ENCODE data around the gene ISM1.

ISM1 gene

DNA sequence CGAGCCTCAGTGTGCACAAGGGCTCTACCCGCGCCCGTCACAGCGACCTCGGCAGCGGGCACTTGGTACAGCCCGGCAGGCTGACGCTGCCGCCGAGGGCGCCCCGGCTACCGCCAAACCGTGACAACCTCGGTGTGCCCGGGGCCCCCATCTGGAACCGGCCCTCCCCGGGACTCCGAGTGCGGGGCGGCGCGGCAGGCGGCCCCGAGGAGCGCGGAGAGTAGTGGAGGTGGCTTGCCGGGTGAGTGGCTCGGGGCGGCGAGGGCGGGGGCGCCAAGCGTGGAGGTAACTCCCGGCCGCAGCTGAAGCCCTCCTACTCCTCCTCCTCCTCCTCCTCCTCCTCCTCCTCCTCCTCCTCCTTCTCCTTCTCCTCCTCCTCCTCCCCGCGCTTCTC lies at the start of gene ISM1:
ISM1 (plus strand) TSS at position 371 of the 394 bp plus-strand sequence. CDS start 503 bp downstream, outside the sequence.
- DNase-seq: peak in 1 of 2 donors; percentile 50

DNA sequence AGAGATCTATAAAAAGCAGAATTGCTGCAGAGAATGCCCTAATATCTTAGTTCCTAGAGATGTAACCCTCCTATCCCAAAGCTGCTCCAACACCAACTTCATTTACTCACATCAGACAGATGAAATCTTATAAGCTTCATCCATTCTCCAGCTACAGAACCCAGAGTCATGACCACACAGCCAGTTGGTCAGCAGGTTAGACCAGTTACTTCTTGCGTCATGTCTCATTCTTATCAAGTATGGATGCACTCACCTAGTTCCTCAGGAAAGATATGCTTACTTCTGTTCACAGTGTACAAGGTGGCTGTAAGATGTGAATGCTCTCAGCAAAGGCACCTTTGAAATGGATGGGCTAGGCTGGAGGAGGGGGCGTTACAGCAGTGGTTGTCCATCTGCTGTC lies 47.9 kb upstream of the ISM1 start:
- no peak for DNase-seq

DNA sequence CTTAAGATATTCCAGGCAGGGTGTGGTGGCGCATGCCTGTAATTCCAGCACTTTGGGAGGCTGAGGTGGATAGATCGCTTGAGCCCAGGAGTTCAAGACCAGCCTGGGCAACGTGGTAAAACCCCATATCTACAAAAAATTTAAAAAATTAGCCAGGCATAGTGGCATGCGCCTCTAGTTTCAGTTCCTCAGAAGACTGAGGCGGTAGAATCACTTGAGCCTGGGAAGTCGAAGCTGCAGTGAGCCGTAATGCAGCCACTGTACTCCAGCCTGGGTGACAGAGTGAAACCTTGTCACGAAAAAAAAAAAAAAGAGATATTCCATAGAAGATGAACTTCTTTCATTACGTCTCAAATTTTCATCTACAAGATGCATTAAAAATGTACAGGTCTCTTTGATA lies 46.7 kb upstream of the ISM1 start:
- no peak for DNase-seq

GRCh38 chr20:13180986-13181889 lies 39.8 kb upstream of the ISM1 start:
- no peak for DNase-seq

DNA sequence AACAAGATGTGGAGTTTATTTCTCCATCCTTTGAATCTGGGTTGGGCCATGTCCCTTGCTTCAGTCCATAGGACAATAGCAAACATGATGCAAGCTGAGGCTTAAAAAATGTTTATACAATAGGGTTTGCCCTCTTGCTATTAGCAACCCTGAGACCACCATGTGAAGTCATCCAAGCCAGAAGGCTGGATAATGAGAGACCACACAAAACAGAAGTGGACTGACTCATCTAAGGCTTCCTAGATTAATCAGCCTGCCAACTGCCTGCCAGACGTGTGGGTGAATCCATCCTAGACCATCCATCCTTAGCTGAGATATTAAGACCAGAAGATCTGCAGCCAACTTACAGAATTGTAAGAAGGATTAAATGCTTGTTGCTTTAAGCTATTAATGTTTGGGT lies 38.1 kb upstream of the ISM1 start:
- DNase-seq: no peak

GRCh38 chr20:13186043-13186774 lies 34.9 kb upstream of the ISM1 start:
- DNase-seq: no peak

DNA sequence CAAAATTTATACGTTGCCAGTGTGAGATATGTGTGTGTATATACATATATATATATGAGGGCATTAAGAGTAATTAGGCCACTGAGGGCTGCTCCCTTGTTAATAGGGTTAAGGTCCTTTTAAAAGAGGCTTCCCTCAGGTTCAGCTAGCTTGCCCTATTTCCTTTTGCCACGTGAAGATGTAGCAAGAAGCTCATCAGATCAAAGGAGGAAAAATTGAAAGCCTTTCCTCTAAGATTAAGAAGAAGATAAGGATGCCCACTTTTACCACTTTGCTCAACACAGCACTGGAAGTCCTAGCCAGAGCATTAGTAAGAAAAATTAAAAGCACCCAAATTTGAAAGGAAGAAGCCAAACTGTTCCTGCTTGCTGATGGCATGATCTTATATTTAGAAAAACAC lies 33.2 kb upstream of the ISM1 start:
- no peak for DNase-seq

- DNase-seq: no peak
Measured at GRCh38 chr20:13199279-13199678, 21.8 kb upstream of the ISM1 start.

DNA sequence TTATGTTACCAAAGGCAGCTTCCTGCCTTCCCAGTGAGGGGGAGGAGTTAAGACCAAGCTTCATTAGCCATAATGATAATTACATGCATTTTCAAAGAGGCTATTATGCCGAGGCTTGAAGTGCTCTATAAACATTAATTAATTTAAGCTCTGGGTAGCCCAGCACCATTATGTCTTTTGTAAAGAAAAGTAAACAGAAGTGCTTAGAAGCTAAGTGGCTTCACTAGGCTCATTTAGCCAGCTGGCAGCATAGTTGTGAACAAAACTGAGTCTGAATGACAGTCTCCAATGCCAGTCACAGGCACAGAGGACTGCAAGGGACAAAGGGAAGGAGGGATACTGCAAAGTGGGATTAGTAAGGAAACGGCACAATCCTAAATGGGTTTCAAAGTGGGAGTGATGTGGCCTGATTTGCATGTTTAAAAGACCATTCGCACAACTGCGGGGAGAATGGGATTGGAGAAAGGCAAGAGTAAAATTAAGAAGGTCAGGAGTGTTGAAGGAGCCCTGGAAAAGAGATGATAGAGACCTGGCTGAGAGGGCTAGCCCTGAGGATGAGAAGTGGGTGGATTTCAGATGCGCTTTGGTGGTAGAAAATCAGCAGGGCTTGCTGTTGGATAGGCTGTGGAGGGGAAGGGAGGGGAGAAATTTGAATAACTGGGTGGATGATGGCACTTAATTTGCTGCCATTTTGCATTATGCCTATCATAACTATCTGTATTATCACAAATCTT lies 20.1 kb upstream of the ISM1 start:
- no peak for DNase-seq

DNA sequence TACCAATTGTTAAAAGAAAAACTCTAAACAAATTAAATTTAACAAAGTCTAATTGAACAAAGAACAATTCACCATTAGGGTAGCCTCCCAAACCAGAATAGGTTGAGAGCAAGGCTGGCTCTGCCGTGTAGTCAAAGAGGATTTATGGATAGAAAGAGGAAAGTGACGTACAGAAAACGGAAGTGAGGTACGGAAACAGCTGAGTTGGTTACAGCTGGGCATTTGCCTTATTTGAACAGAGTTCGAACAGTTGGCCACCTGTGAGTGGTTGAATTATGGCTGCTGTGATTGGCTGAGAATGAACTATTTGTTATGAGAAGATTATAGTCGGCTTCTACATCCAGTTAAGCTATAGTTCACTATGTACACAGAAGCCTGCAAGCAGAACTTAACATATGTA lies 18.5 kb upstream of the ISM1 start:
- DNase-seq: no peak

GRCh38 chr20:13205425-13205824 lies 15.6 kb upstream of the ISM1 start:
- DNase-seq: no peak

- DNase-seq: no peak
Measured at GRCh38 chr20:13205848-13206434, 15.1 kb upstream of the ISM1 start.

DNA sequence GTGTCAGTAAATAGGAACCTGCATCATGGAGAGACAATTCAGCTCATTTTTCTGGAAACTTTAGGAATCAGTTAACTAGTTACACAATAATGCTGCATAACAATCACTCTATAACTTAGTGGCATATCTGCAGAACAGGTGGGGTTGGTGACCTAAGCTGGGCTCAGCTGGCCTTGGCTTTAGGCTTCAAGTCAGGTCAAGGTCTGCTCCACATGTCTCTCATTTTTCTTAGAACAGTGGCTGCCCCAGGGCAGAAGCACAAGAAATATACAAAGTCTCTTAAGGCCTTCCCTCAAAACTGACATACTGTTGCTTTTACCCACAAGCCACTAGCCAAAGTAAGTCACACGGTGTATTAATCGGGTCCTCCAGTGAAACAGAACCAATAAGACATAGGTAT lies 14.1 kb upstream of the ISM1 start:
- no peak for DNase-seq

- DNase-seq: no peak
Measured at GRCh38 chr20:13211956-13212618, 9.0 kb upstream of the ISM1 start.

DNA sequence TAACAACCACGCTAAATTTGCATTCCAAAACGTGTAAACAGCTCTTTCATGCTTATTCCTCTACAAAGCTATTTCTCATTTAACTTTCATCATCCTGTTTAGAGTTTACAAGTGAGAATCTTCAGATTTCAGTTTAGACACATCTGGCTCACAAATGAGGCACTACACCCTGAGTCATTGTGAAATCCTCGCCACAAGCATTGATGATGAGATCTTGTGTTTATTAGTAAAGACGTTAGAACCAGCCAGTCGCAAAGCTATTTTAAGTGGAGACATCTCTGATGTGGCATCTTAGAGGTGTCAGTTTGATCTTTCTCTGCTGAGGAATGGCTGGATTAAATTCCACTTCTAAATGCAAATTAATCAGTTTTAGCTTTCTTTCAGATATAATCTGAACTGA lies 8.3 kb upstream of the ISM1 start:
- no peak for DNase-seq

DNA sequence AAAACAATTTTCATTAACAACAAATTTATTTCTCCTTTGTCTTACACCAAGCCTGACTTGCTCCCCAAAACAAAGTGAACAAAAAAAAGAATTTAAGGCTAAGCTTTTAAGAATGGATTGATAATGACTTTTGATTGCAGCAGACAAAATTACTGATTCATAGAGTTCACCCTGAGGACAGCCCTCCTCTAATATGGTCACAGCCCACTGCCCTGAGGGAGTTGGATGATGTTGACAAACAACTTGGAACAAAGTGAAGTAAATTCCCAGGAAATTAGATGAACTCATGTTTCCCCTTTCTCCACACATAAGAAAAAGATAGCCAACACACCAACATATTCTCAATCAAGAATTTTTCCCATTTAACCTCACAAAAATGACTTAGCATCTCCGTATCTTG lies 7.7 kb upstream of the ISM1 start:
- no peak for DNase-seq

GRCh38 chr20:13216533-13216932 lies 4.5 kb upstream of the ISM1 start:
- DNase-seq: no peak

DNA sequence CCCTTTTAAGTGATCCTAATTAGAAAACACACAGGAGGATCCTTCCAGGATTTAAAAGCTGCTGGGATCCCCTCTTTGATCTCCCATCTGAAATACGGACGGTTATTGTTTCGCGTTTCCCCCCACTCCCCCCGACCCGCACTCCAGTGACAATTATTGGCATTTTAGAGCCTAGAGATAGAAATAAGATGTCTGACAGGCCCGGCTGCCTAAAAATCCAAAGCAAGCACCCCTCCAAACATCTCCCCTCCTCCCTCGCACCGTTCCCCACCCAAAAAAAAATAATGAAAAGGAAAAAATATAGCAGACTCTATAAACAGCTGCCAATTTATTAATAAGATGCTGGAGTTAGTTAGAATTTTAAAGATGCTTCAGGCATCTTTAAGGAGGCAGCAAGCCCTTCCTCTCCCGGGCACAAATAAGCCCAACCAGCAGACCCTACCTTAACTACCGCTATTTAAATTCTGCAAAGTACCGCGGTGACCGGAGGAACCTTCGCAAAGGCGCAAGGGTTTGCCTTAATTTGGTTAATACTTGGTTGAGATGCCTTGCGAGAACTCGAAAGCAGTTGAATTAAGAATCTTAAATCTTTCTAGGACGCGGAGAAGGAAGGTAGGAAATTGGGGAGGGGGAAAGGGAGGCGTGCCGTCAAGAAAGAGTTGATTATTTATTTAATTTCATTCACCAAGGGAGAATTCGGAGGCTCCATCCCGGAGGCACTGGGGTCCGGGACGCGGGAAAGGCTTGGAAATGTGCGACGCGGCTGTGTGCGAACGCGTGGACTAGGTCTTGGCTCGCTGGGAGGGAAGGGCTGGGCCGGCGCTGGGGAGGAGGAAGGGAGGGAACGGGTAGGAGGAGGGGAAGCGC lies 1.5 kb upstream of the ISM1 start:
- no peak for DNase-seq

DNA sequence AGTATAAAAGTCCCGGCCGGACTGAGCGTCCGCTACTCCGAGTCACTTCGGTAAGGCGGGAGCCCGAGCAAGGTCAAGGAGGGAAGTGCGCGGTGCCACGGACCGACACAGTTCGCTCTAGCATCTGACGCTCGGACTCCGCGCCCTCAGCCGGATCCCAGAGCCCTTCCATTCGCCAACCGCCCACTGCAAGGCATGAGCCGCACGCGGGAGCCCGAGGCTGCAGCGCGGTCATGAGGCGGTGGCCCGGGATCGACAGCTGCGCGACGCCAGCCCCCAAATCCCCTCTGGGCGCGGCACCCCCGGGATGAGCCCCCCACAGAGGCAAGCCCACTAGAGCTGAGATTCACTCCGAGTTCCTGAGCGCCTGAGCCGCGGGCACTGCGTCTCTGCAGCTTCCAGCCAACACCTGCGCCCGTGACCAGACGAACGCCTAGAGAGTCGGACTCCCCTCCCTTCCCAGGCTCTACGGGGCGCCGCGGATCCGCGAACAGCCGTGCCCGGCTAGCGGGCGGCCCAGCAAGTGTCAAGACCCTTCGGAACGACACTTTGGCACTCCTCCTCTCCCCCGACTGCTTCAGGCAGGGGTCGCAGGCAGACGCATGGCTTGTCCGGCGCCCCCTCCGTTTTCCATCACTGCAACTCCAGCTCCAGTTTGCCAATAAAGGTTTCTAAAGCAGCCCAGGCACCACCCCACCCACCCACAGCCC lies 725 bp upstream of the ISM1 start:
- DNase-seq: peak in 1 of 2 donors; percentile 27

DNA sequence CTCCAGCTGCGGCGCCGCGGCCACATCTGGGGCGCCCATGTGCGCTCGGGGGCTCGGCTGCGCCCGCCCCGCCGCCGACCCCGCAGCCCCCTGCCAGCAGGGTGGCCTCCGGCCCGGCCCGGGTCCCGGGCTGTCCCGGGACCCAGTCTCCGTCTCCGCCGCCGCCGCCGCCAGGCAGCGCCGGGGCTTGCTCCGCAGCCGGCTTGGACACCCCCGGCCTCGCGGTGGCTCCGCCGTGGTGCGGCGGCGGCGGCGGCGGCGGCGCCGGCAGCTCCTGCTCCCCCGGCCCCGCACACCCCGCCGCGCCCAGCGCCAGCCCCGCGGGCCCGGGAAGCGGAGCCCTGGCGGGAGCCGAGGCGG lies 219 bp downstream of the ISM1 start:
- DNase-seq: no peak
